ENCODE data around the gene SHC1. TPM values are rescaled to one million over a fixed set of nuclear protein-coding genes. Genes with fewer than 3 reads are reported as not detected.

Gene SHC1
- total and polyA plus RNA-seq, 2 experiments from 2014 or later: 117 to 211 TPM

- DNase-seq (ENCODE audit: low spot score) (peak; percentile 66), ATAC-seq (no peak)
- no peaks in the 10 kb centered on the region for H4K20me1 ChIP-seq (replicated peaks; ENCODE audit: insufficient read depth)
- H3K9me2 ChIP-seq (ENCODE audit: insufficient read depth): no peaks in the 10 kb centered on the region
- H3K27me3 ChIP-seq (ENCODE audit: insufficient read depth): no peaks in the 10 kb centered on the region
- no peaks in the 10 kb centered on the region for H3K36me3 ChIP-seq (ENCODE audit: insufficient read depth)
- no peak overlapping the region for H3K4me3 ChIP-seq
- no peak overlapping the region for H3K4me3 Mint-ChIP-seq
- H3K79me2 ChIP-seq (replicated peaks; ENCODE audit: insufficient read depth): no peaks in the 10 kb centered on the region
- H2AFZ ChIP-seq: no peak overlapping the region
- H3F3A ChIP-seq (replicated peaks; ENCODE audit: low read depth): peaks cover 10% of the 10 kb centered on the region
- H3K9me3 Mint-ChIP-seq: peaks cover under 1% of the 10 kb centered on the region; the same call in 1 of the 3 replicates
- H3K27ac Mint-ChIP-seq: no peak overlapping the region; the same call in 1 of the 2 replicates
- peaks cover 14% of the 10 kb centered on the region for H3K4me1 ChIP-seq (ENCODE audit: insufficient read depth)
- TF ChIP-seq ZNF114 (CRISPR knock-in tag; IDR thresholded peaks at IDR 0.05): no peak
- no peak for TF ChIP-seq JUNB (IDR thresholded peaks at IDR 0.05; ENCODE audit: unreplicated experiment)
- no peak for TF ChIP-seq REST (IDR thresholded peaks at IDR 0.05; ENCODE audit: unreplicated experiment)
- TF ChIP-seq STAT1 (IDR thresholded peaks at IDR 0.05; ENCODE audit: unreplicated experiment): no peak
- no peak for TF ChIP-seq EZH2 (IDR thresholded peaks at IDR 0.05; ENCODE audit: low read depth, unreplicated experiment)
- no peak for TF ChIP-seq POLR2AphosphoS5 (IDR thresholded peaks at IDR 0.05; ENCODE audit: low read depth)
- no peak for TF ChIP-seq ZNF331 (CRISPR knock-in tag; IDR thresholded peaks at IDR 0.05; ENCODE audit: low read depth)
- no peak for TF ChIP-seq EZH2phosphoT487 (IDR thresholded peaks at IDR 0.05; ENCODE audit: unreplicated experiment)
- peaks cover 27% of the 10 kb centered on the region for H3K27me3 Mint-ChIP-seq (ENCODE audit: insufficient read depth, low read depth, poor library complexity)
- H3K27ac ChIP-seq (ENCODE audit: low read depth): no peak overlapping the region
- H3K4me1 Mint-ChIP-seq: peaks cover 29% of the 10 kb centered on the region
- no peaks in the 10 kb centered on the region; the same call in 1 of the 3 replicates for H3K36me3 Mint-ChIP-seq (ENCODE audit: low read depth)
- no peak overlapping the region for H3K4me2 ChIP-seq
Observed at GRCh38 chr1:154941333-154942013, 29.1 kb downstream of the SHC1 start.

GRCh38 chr1:154940651-154941194, 29.8 kb downstream of the SHC1 start:
- peaks cover 3% of the 10 kb centered on the region; the same call in 1 of the 3 replicates for H3K9me3 Mint-ChIP-seq
- no peak overlapping the region for H3K27ac ChIP-seq (ENCODE audit: low read depth)
- no peaks in the 10 kb centered on the region; the same call in 1 of the 2 replicates for H3K27me3 ChIP-seq (ENCODE audit: insufficient read depth)
- H3F3A ChIP-seq (replicated peaks; ENCODE audit: low read depth): peaks cover 10% of the 10 kb centered on the region
- H3K36me3 Mint-ChIP-seq (ENCODE audit: low read depth): no peaks in the 10 kb centered on the region; the same call in 2 of the 3 replicates
- peaks cover 32% of the 10 kb centered on the region for H3K4me1 Mint-ChIP-seq
- no peak overlapping the region for H3K27ac Mint-ChIP-seq
- peaks cover 18% of the 10 kb centered on the region for H3K4me1 ChIP-seq (ENCODE audit: insufficient read depth)
- TF ChIP-seq EZH2phosphoT487 (IDR thresholded peaks at IDR 0.05; ENCODE audit: unreplicated experiment) (no peak), POLR2AphosphoS5 (IDR thresholded peaks at IDR 0.05; ENCODE audit: low read depth) (no peak), JUNB (IDR thresholded peaks at IDR 0.05; ENCODE audit: unreplicated experiment) (no peak), ZNF114 (CRISPR knock-in tag; IDR thresholded peaks at IDR 0.05) (no peak), CREB1 (CRISPR knock-in tag; IDR thresholded peaks at IDR 0.05; ENCODE audit: low read depth) (no peak), EZH2 (IDR thresholded peaks at IDR 0.05; ENCODE audit: low read depth, unreplicated experiment) (no peak), REST (IDR thresholded peaks at IDR 0.05; ENCODE audit: unreplicated experiment) (no peak), NANOG (IDR thresholded peaks at IDR 0.05; ENCODE audit: borderline replicate concordance) (no peak)
- H3K4me3 Mint-ChIP-seq: no peak overlapping the region; the same call in 2 of the 3 replicates
- DNase-seq (ENCODE audit: low spot score) (no peak), ATAC-seq (no peak)
- H3K79me2 ChIP-seq (replicated peaks; ENCODE audit: insufficient read depth): no peaks in the 10 kb centered on the region; the same call in 1 of the 2 replicates
- H3K4me3 ChIP-seq: no peak overlapping the region
- H4K20me1 ChIP-seq (replicated peaks; ENCODE audit: insufficient read depth): no peaks in the 10 kb centered on the region
- no peak overlapping the region for H3K4me2 ChIP-seq
- H3K27me3 Mint-ChIP-seq (ENCODE audit: insufficient read depth, low read depth, poor library complexity): peaks cover 24% of the 10 kb centered on the region
- H3K36me3 ChIP-seq (ENCODE audit: insufficient read depth): no peaks in the 10 kb centered on the region
- H3K9me2 ChIP-seq (ENCODE audit: insufficient read depth): no peaks in the 10 kb centered on the region; the same call in 1 of the 2 replicates
- no peak overlapping the region for H2AFZ ChIP-seq
